HG03025 (cell line): ENCODE results near the gene CFL2.

Experiments
- ATAC-seq: cut with Tn5 transposase; IDR thresholded peaks from one replicate; pipeline ENCODE4 v1.9.1; 2021; ENCODE audit warnings: mild to moderate bottlenecking, moderate library complexity; ENCODE audit not compliant: unreplicated experiment, low FRiP score

The CFL2 gene

GRCh38 chr14:34678306-34678705, 36.1 kb downstream of the CFL2 start:
- no peak for ATAC-seq

GRCh38 chr14:34676516-34677211, 37.7 kb downstream of the CFL2 start:
- ATAC-seq, result no peak

DNA sequence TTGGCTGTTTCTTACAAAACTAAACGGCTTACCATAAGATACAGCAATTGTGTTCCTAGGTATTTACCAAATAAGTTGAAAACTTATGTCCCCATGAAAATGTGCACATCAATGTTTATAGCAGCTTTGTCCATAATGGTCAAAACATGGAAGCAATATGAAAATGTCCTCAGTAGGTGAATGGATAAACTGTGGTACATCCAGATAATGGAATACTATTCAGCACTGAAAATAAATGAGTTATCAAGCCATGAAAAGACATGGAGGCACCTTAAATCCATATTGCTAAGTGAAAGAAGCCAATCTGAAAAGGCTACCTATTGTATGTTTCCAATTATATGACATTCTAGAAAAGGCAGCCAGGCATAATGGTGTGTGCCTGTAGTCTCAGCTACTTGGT, 40.7 kb downstream of the CFL2 start:
- ATAC-seq, result no peak

- ATAC-seq, result no peak
Observed at GRCh38 chr14:34671716-34672115, 42.7 kb downstream of the CFL2 start.

DNA sequence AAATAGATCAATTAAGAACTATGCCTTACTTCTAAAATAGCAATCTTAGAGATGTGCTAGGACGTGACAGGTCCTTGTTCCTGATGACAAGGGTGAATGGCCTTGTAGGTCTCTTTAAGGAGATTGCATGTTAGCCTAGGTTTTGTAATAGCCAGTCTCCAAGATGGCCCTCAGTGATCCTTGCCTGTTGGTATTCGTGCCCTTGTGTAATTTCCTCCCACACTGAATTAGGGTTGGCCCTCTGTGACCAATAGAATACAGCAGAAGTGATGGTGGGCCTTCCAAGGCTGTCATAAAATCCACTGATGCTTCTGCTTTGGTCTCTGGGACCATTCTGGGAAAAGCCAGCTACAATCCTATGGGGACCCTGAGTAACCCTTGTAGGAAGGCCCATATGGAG, 46.3 kb downstream of the CFL2 start:
- ATAC-seq, result no peak

DNA sequence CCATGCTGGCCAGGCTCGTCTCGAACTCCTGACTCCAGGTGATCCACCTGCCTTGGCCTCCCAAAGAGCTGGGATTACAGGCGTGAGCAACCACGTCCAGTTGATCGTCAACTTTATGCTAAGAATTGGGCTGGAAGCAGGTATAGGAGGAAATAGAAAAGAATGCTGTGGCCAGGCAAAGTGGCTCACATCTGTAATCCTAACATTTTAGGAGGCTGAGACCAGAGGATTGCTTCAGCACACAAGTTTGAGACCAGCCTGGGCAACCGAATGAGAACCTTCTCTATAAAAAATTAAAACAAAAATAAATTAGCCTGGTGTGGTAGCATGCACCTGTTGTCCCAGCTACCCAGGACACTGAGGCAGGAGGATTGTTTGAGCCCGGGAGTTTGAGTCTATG, 47.4 kb downstream of the CFL2 start:
- ATAC-seq, result no peak

DNA sequence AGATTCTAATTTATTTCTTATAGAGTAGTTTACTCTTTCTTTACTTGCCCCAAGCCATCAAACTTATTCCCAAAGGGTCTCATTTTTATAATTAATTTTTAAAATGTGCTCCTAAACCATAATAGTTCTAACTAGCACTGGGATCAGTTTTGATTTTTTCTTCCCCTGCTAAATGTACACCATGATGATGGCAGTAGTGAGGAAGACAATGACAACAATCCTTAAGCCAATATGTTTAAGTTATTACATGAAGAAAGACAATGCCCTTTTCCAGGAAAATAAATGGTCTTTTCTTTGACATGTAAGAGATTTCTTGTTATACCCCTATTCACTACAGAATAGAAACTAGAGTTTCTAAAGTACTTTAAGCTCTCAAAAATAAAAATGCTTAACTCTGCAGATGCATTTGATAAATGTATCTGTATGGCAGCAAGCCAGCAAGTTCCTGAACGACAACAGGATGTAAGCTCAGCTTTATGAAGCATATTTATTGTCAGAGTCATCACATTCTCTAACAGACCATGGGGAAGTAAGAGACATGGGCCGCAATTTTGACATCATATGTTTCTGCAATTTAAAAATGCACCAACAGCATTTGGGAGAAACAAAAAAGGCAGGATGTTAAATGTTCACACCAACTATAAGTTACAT, 48.5 kb downstream of the CFL2 start:
- ATAC-seq, result no peak

- ATAC-seq, result no peak
Observed at GRCh38 chr14:34662561-34663088, 51.8 kb downstream of the CFL2 start.

GRCh38 chr14:34660796-34661195, 53.6 kb downstream of the CFL2 start:
- no peak for ATAC-seq
